Right atrium auricular region (tissue), 2 donors: ENCODE measurements around the gene FLCN. TPM values are rescaled to one million over a fixed set of nuclear protein-coding genes. Genes with fewer than 3 reads are reported as not detected.

Experiments used
- DNase-seq: peaks from one replicate; pipeline ENCODE4 v3.0.0-alpha.2; 2019; ENCODE audit warnings: low spot score
- H3K27ac ChIP-seq, 2 donors: fragments of 200-600 bp; sonication (generic); 1 replicate in 1 of 2; 2 replicates in 1 of 2; pipeline ENCODE4 v1.5.1; 2016 to 2019
- H3K27me3 ChIP-seq, 2 donors: fragments of 200-600 bp; sonication (generic); one replicate each; pipeline versions ENCODE4 v1.5.1 to v1.6.0; 2017 to 2019
- H3K36me3 ChIP-seq: fragments of 200-600 bp; sonication (generic); one replicate; pipeline ENCODE4 v1.5.1; 2016
- H3K4me1 ChIP-seq, 2 donors: fragments of 200-600 bp; sonication (generic); one replicate each; pipeline versions ENCODE4 v1.5.1 to v1.6.0; 2017 to 2019
- H3K4me3 ChIP-seq, 2 donors: fragments of 200-600 bp; sonication (generic); 1 replicate in 1 of 2; 2 replicates in 1 of 2; pipeline ENCODE4 v1.5.1; 2017 to 2019; ENCODE audit warnings: mild to moderate bottlenecking in 1 of 2, moderate library complexity in 1 of 2
- H3K9me3 ChIP-seq, 2 donors: fragments of 200-600 bp; sonication (generic); one replicate each; pipeline ENCODE4 v1.5.1; 2019
- CTCF ChIP-seq, 2 donors: fragments of 200-600 bp; sonication (generic); IDR thresholded peaks; one replicate each; pipeline ENCODE4 v1.5.1; 2019; ENCODE audit warnings: antibody characterized with exemption in 2 of 2
- total RNA-seq, 2 donors: library from RNA; depleted of rRNA; stranded (reverse); fragments of >200 nt; gene quantifications; one replicate each; pipeline ENCODE4 v1.1.0, GENCODE V29; 2016

Gene FLCN
- total RNA-seq, 2 donors from 2014 or later: 22.7 to 23.7 TPM

GRCh38 chr17:17166446-17166845, 70.5 kb downstream of the FLCN start:
- H3K27ac ChIP-seq: no peak overlapping the region
- DNase-seq: no peak
- no peak for TF ChIP-seq CTCF (IDR thresholded peaks at IDR 0.05)
- peaks cover 77% of the 10 kb centered on the region for H3K36me3 ChIP-seq
- H3K27me3 ChIP-seq: no peaks in the 10 kb centered on the region
- peaks cover 0 to 13% of the 10 kb centered on the region in 2 donors for H3K4me1 ChIP-seq
- no peak overlapping the region for H3K4me3 ChIP-seq
- no peaks in the 10 kb centered on the region for H3K9me3 ChIP-seq

- Histone ChIP-seq H3K36me3 (peaks cover 82% of the 10 kb centered on the region), H3K4me1 (peaks cover 0 to 6% of the 10 kb centered on the region in 2 donors), H3K27ac (no peak overlapping the region), H3K9me3 (no peaks in the 10 kb centered on the region), H3K27me3 (no peaks in the 10 kb centered on the region), H3K4me3 (no peak overlapping the region)
- TF ChIP-seq CTCF (IDR thresholded peaks at IDR 0.05): no peak
- no peak for DNase-seq
Measured at GRCh38 chr17:17165666-17166308, 71.2 kb downstream of the FLCN start.

GRCh38 chr17:17164676-17165075, 72.3 kb downstream of the FLCN start:
- Histone ChIP-seq H3K4me1 (no peaks in the 10 kb centered on the region), H3K9me3 (no peaks in the 10 kb centered on the region), H3K4me3 (no peak overlapping the region), H3K27me3 (no peaks in the 10 kb centered on the region), H3K27ac (no peak overlapping the region), H3K36me3 (peaks cover 84% of the 10 kb centered on the region)
- no peak for TF ChIP-seq CTCF (IDR thresholded peaks at IDR 0.05)
- DNase-seq: no peak

GRCh38 chr17:17164156-17164555, 72.8 kb downstream of the FLCN start:
- Histone ChIP-seq H3K27ac (no peak overlapping the region), H3K27me3 (no peaks in the 10 kb centered on the region), H3K4me3 (no peak overlapping the region), H3K9me3 (no peaks in the 10 kb centered on the region), H3K4me1 (no peaks in the 10 kb centered on the region), H3K36me3 (peaks cover 89% of the 10 kb centered on the region)
- TF ChIP-seq CTCF (IDR thresholded peaks at IDR 0.05): no peak
- no peak for DNase-seq

Other genes with a start within 250 kb of the FLCN start
- gene MPRIP, start 194.7 kb downstream of the FLCN start, total RNA-seq: 100 to 1,000 TPM; 102 to 145 TPM
- gene PLD6, start 30.8 kb downstream of the FLCN start, total RNA-seq: 1 to 10 TPM; 3.1 to 6.8 TPM
- 10 to 100 TPM; 46.0 to 65.5 TPM for gene COPS3, start 44.1 kb upstream of the FLCN start, total RNA-seq
- gene NT5M, start 66.2 kb upstream of the FLCN start, total RNA-seq: 1 to 10 TPM; 4.3 to 6.7 TPM
- 10 to 100 TPM; 36.7 to 41.0 TPM for gene MED9, start 239.8 kb upstream of the FLCN start, total RNA-seq